HG02623 (cell line): ENCODE data around the gene OXCT1.
"Not testable (repeated sequence)": the region's sequence is repeated elsewhere in the genome, so short reads cannot be mapped to it uniquely, and the experiment has no call there.

ENCODE experiments used
- ATAC-seq: cut with Tn5 transposase; IDR thresholded peaks from one replicate; pipeline ENCODE4 v1.9.1; 2021; ENCODE audit warnings: moderate library complexity; ENCODE audit not compliant: unreplicated experiment

The OXCT1 gene

GRCh38 chr5:41728281-41728680 lies 141.9 kb downstream of the OXCT1 start:
- ATAC-seq: no peak

- no peak for ATAC-seq
These were observed 147.8 kb downstream of the OXCT1 start for GRCh38 chr5:41722359-41722950.

- ATAC-seq: no peak
These were observed 148.7 kb downstream of the OXCT1 start for GRCh38 chr5:41721516-41721915.

- ATAC-seq: no peak
These were observed 153.8 kb downstream of the OXCT1 start for GRCh38 chr5:41716382-41716781.

DNA sequence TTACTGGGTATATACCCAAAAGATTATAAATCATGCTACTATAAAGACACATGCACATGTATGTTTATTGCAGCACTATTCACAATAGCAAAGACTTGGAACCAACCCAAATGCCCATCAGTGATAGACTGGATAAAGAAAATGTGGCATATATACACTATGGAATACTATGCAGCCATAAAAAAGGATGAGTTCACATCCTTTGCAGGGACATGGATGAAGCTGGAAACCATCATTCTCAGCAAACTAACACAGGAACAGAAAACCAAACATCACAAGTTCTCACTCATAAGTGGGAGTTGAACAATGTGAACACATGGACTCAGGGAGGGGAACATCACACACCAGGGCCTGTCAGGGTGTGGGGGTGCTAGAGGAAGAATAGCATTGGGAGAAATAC lies 155.8 kb downstream of the OXCT1 start:
- ATAC-seq: not testable (repeated sequence)

GRCh38 chr5:41708604-41708940 lies 161.7 kb downstream of the OXCT1 start:
- peak; percentile 13 for ATAC-seq

DNA sequence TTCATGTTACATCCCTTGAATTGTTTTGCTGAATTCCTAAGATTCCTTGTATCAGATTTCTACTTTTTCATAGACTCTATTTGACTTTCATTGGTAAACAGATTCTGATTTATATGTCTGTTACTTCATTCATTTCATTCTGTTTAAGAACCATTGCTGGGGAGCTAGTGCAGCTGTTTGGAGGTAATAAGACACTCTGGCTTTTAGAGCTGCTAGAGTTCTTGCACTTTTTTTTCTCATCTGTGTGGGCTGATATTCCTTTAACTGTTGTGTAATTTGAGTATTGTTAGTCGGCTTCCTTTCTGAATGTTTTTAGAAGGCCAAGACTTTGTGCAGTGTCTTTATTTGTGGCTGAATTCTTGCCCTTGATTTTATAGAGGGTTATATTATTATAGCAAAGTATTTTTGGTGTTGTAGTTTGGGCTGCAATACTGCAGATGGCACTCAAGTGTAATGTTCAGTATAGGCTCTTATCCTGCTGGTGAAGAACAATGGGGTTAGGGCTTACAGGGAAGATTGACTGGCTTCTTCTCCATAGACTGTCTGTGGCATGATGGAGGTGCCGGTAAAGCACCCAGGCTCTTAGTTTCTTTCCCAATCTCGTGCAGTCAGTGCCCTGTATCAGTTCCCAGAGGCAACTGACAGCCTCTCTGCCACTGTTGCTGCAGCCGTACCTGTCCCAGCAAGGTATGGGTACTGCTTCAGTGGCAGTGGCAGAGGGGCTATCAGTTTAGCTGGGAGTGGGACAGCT lies 162.2 kb downstream of the OXCT1 start:
- peak; percentile 88 for ATAC-seq

GRCh38 chr5:41695920-41696582 lies 174.2 kb downstream of the OXCT1 start:
- ATAC-seq: no peak

GRCh38 chr5:41686767-41687166 lies 183.5 kb downstream of the OXCT1 start:
- ATAC-seq: no peak

DNA sequence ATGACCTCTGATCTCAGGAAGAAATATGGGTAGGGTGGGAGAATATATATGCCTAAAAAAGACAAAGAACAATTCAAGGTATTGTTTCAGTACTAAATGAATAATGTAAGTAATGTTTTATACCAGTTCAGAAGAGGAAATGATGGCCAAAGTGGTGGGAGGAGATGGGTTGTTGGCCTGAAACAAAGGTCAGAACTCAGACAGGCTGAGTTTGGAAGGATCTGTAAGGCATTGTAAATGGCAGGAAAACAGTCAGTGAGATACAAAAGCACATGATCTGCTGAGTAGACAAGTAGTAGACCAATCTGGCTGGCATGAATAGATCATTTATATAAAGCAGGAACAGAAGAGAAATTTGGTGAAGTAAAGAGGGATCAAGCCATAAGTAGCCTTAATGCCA lies 184.0 kb downstream of the OXCT1 start:
- no peak for ATAC-seq

DNA sequence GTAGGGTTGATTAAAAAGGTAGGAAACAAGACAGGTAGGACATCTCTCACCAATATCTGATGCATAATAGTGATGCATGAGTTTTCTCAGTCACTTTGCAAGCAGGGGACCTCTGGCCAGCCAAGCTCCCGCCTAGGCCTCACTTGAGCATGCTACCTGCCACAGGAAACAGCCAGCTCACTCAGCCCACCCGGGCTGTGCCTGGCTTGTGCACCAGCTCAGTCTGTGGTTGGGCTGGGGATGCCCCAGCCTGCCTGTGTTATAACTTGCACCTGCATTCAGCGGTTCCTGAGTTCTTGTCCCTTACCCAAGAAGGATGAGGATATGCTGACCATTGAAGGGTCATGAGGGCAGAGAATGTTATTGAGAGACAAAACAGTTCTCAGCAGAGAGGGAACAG lies 187.0 kb downstream of the OXCT1 start:
- peak; percentile 43 for ATAC-seq

DNA sequence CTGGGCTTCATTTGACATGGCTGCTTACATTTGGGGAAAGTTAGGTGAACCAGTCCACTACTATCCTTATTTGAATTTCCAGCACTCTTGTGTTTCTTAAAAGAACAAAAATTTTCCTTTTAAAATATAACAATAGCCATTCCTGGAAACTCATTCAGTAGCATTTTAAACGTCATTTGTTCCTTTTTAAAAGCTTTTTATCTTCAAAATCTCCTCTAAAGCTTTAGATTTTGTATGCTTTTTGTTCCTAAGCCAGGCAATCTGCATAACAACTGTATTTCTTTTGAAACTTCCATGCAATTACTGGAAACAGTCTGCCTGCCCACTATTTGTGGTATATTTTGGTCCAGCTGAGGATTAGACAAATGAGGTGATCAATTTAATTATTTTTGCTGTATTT lies 187.6 kb downstream of the OXCT1 start:
- ATAC-seq: no peak

- ATAC-seq: no peak
These were observed 188.4 kb downstream of the OXCT1 start for GRCh38 chr5:41681840-41682239.
